Peyer's patch (tissue), 4 donors: ENCODE data around the gene CTSW. TPM values are rescaled to one million over a fixed set of nuclear protein-coding genes. Genes with fewer than 3 reads are reported as not detected.

Experiments
- DNase-seq, 3 donors: peaks; one replicate each; pipeline ENCODE4 v3.0.0-alpha.2; 2017 to 2019
- H3K27ac ChIP-seq, 4 donors: fragments of 200-600 bp; sonication (generic); one replicate each; pipeline ENCODE4 v1.5.1; 2016 to 2019
- H3K27me3 ChIP-seq, 2 donors: fragments of 200-600 bp; sonication (generic); one replicate each; pipeline ENCODE4 v1.5.1; 2019
- H3K36me3 ChIP-seq, 3 donors: fragments of 200-600 bp; sonication (generic); one replicate each; pipeline ENCODE4 v1.5.1; 2016 to 2019
- H3K4me1 ChIP-seq, 4 donors: fragments of 200-600 bp; sonication (generic); one replicate each; pipeline ENCODE4 v1.5.1; 2016 to 2019
- H3K4me3 ChIP-seq, 4 donors: fragments of 200-600 bp; sonication (generic); 1 replicate in 3 of 4; 2 replicates in 1 of 4; pipeline ENCODE4 v1.5.1; 2016 to 2019; ENCODE audit warnings: mild to moderate bottlenecking in 1 of 4
- H3K9me3 ChIP-seq, 4 donors: fragments of 200-600 bp; sonication (generic); one replicate each; pipeline ENCODE4 v1.5.1; 2016 to 2019; ENCODE audit warnings: mild to moderate bottlenecking in 1 of 4
- POLR2A ChIP-seq, 2 donors: fragments of 450-650 bp; IDR thresholded peaks; one replicate each; pipeline ENCODE4 v1.5.1; 2017; ENCODE audit warnings: antibody characterized with exemption in 2 of 2, mild to moderate bottlenecking in 2 of 2, moderate library complexity in 2 of 2
- total RNA-seq, 4 donors: library from RNA; depleted of rRNA; stranded (reverse); fragments of >200 nt; gene quantifications; one replicate each; pipeline ENCODE4 v1.1.0, GENCODE V29; 2016
- TF ChIP-seq, protein P1 (sequence below), 6 experiments: fragments of 450-650 bp in 4 of 6; fragments of 200-600 bp in 2 of 6; sonication (generic) in 1 of 6; IDR thresholded peaks; one replicate each; pipeline ENCODE4 v1.5.1; 2017 to 2019; ENCODE audit warnings: antibody characterized with exemption in 6 of 6, mild to moderate bottlenecking in 3 of 6, moderate library complexity in 1 of 6

CTSW gene
- total RNA-seq, 4 donors from 2014 or later = 1.3 to 1.9 TPM; not detected in 2

DNA sequence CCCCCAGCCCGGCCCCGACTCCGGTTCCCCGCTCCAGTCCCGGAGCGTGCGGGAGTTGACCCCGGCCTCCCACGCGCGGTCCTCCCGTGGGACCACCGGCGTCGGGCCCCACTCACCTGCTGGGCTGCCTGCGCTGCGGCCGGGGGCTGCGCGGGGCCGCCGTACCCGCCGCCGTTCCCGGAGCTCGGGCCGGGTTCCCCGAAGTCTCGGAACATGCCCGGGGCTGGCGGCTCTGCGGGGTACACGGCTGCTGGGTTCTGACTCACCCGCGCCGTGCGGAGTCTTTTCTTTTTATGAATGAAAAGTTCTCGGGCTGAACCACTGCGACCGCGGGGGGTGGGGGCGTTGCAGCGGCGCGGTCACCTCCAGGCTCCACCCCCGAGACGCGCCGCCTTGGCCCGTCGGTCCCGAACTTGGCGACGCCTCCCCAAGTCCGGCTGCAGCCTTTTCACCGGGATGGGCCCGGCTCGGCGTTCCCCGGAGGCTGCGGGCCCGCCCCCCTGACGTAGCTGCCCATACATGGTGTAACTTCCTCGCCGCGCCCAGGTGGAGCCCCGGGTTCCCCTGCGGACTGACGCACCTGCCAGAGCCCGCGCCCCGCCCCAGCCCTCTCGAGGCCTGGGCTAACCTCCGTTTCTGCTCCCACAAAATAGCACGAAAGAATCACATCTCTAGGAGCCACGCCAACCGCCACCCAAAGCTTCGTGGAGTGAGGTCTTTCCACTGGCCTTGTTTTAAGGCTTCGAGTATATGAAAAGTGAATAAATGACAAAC is 20.7 kb downstream of the CTSW start, which contains the start of gene FOSL1:
Gene FOSL1 (minus strand): TSS at position 264 of the 774 bp plus-strand sequence. CDS start 49 bp downstream, at position 215.
- Histone ChIP-seq H3K4me1 (peaks cover 10 to 22% (median 15%) of the 10 kb centered on the region in 4 donors), H3K27ac (peak within 1 kb of the TSS; percentile 16 to 62 (median 52)), H3K9me3 (no peaks in the 10 kb centered on the region), H3K27me3 (peaks cover 0 to 5% of the 10 kb centered on the region in 2 donors), H3K36me3 (no peaks in the 10 kb centered on the region), H3K4me3 (peak within 1 kb of the TSS; percentile 41 to 68 (median 57))
- peak; percentile 90 to 98 (median 97) for DNase-seq
- TF ChIP-seq, protein P1, sequence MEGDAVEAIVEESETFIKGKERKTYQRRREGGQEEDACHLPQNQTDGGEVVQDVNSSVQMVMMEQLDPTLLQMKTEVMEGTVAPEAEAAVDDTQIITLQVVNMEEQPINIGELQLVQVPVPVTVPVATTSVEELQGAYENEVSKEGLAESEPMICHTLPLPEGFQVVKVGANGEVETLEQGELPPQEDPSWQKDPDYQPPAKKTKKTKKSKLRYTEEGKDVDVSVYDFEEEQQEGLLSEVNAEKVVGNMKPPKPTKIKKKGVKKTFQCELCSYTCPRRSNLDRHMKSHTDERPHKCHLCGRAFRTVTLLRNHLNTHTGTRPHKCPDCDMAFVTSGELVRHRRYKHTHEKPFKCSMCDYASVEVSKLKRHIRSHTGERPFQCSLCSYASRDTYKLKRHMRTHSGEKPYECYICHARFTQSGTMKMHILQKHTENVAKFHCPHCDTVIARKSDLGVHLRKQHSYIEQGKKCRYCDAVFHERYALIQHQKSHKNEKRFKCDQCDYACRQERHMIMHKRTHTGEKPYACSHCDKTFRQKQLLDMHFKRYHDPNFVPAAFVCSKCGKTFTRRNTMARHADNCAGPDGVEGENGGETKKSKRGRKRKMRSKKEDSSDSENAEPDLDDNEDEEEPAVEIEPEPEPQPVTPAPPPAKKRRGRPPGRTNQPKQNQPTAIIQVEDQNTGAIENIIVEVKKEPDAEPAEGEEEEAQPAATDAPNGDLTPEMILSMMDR (IDR thresholded peaks at IDR 0.05) = no peak
- TF ChIP-seq POLR2A (IDR thresholded peaks at IDR 0.05) = peak; percentile 56 to 60

DNA sequence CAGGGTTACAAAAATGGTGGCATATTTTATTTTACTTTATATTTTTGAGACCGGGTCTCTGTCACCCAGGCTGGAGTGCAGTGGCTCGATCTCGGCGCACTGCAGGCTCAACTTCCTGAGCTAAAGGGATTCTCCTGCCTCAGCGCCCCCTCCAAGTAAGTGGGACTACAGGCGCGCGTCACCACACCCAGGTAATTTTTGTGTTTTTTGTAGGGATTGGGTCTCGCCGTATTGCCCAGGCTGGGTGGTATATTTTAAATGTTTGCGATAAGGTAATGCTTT is 21.2 kb downstream of the CTSW start:
- H3K27ac ChIP-seq = peak overlapping the region in 3 of 4 donors; percentile 46 to 62 (median 59)
- no peak for DNase-seq
- H3K4me1 ChIP-seq = peaks cover 10 to 22% (median 15%) of the 10 kb centered on the region in 4 donors
- no peaks in the 10 kb centered on the region for H3K9me3 ChIP-seq
- no peaks in the 10 kb centered on the region for H3K36me3 ChIP-seq
- H3K4me3 ChIP-seq = peak overlapping the region in 3 of 4 donors; percentile 41 to 68 (median 57)
- no peak for TF ChIP-seq POLR2A (IDR thresholded peaks at IDR 0.05)
- TF ChIP-seq, protein P1 (IDR thresholded peaks at IDR 0.05) = no peak
- peaks cover 0 to 5% of the 10 kb centered on the region in 2 donors for H3K27me3 ChIP-seq

DNA sequence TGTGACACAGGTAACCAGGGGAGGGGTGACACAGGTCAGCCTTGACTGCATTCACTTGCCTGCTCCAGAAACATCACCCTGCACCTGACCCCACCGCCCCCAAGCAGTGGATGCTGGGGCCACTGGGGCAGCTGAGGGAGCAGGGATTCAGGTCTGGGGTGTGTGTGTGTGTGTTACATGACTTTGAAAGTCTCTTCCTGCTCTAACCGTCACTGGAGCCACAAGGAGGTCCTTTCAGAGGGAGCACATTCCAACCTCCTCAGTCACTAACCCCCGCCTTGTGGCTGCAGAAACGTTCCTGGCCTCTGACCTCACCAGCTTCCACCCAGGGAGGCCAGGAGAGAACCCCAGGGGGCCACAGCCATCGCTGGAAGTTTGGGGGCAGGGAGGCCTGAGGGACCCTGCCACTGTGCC is 23.4 kb downstream of the CTSW start:
- no peak overlapping the region for H3K4me3 ChIP-seq
- peaks cover 10 to 22% (median 15%) of the 10 kb centered on the region in 4 donors for H3K4me1 ChIP-seq
- TF ChIP-seq, protein P1 (IDR thresholded peaks at IDR 0.05) = no peak
- TF ChIP-seq POLR2A (IDR thresholded peaks at IDR 0.05) = no peak
- no peak for DNase-seq
- H3K27me3 ChIP-seq = peaks cover 0 to 5% of the 10 kb centered on the region in 2 donors
- no peaks in the 10 kb centered on the region for H3K36me3 ChIP-seq
- H3K9me3 ChIP-seq = no peaks in the 10 kb centered on the region
- no peak overlapping the region for H3K27ac ChIP-seq

DNA sequence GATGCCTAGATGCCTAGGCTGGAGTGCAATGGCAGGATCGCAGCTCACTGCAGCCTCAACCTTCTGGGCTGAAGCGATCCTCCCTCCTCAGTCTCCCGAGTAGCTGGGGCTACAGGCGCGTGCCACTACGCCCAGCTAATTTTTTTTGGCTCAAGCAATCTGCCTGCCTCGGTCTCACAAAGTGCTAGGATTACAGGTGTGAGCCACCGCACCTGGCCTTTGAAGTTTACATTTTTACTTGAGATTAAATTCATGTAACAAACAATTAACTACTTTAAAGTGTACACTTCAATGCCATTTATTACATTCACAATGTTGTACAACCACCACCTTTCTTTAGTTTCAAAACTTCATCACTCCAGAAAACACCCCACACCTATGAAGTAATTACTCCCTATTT is 24.1 kb downstream of the CTSW start:
- peaks cover 0 to 5% of the 10 kb centered on the region in 2 donors for H3K27me3 ChIP-seq
- TF ChIP-seq, protein P1 (IDR thresholded peaks at IDR 0.05) = no peak
- no peak for TF ChIP-seq POLR2A (IDR thresholded peaks at IDR 0.05)

DNA sequence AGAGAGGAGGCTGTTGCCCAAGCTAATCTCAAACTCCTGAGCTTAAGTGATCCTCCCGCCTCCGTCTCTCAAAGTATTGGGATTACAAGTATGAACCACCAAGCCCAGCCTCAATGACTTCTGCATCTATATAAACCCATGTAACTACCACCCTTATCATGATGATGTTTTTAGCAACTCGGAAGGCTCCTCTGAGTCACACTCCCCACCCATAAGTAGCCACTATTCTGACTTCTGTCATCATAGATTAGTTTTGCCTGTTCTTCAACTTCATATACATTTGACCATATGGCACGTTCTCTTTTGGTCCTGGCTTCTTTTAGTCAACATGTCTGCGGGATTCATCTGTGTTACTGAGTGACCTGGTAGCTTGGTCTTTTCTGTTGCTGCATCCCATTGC is 27.0 kb downstream of the CTSW start:
- Histone ChIP-seq H3K4me3 (no peak overlapping the region), H3K27ac (no peak overlapping the region), H3K4me1 (peaks cover 0 to 4% (median 0%) of the 10 kb centered on the region in 4 donors), H3K36me3 (no peaks in the 10 kb centered on the region), H3K9me3 (no peaks in the 10 kb centered on the region), H3K27me3 (no peaks in the 10 kb centered on the region)
- TF ChIP-seq, protein P1 (IDR thresholded peaks at IDR 0.05) = no peak
- TF ChIP-seq POLR2A (IDR thresholded peaks at IDR 0.05) = no peak
- DNase-seq = no peak

More for the DNA sequence above, 24.1 kb downstream of the CTSW start:
- H3K36me3 ChIP-seq = no peaks in the 10 kb centered on the region
- DNase-seq = no peak
- peaks cover 10 to 21% (median 15%) of the 10 kb centered on the region in 4 donors for H3K4me1 ChIP-seq
- no peak overlapping the region for H3K4me3 ChIP-seq
- no peaks in the 10 kb centered on the region for H3K9me3 ChIP-seq
- no peak overlapping the region for H3K27ac ChIP-seq
